ENCODE results near the gene NBEA. TPM values are rescaled to one million over a fixed set of nuclear protein-coding genes. Genes with fewer than 3 reads are reported as not detected.
"Not testable (repeated sequence)": the region's sequence is repeated elsewhere in the genome, so short reads cannot be mapped to it uniquely, and the experiment has no call there.

NBEA gene
- total RNA-seq, 1 experiment from 2014 or later: 0.51 TPM

- in situ Hi-C loops (cut with HindIII; ENCODE audit: low pct_unique_long_range_greater_than_20kb, low sequenced_read_pairs): no loop called here
- DNase-seq (ENCODE audit: low read depth): no peak
Measured at GRCh38 chr13:35603593-35604285, 661.7 kb downstream of the NBEA start.

GRCh38 chr13:35614666-35615065 lies 672.6 kb downstream of the NBEA start:
- no peak for DNase-seq (ENCODE audit: low read depth)
- in situ Hi-C loops (cut with HindIII; ENCODE audit: low pct_unique_long_range_greater_than_20kb, low sequenced_read_pairs): no loop called here

- no peak for DNase-seq (ENCODE audit: low read depth)
- in situ Hi-C loops (cut with HindIII; ENCODE audit: low pct_unique_long_range_greater_than_20kb, low sequenced_read_pairs): no loop called here
Measured at GRCh38 chr13:35617420-35617819, 675.4 kb downstream of the NBEA start.

GRCh38 chr13:35618565-35619083 lies 676.6 kb downstream of the NBEA start:
- in situ Hi-C loops (cut with HindIII; ENCODE audit: low pct_unique_long_range_greater_than_20kb, low sequenced_read_pairs): no loop called here
- no peak for DNase-seq (ENCODE audit: low read depth)

GRCh38 chr13:35621989-35622388 lies 679.9 kb downstream of the NBEA start:
- in situ Hi-C loops (cut with HindIII; ENCODE audit: low pct_unique_long_range_greater_than_20kb, low sequenced_read_pairs): no loop called here
- no peak for DNase-seq (ENCODE audit: low read depth)

- in situ Hi-C loops (cut with HindIII; ENCODE audit: low pct_unique_long_range_greater_than_20kb, low sequenced_read_pairs): no loop called here
- no peak for DNase-seq (ENCODE audit: low read depth)
Measured at GRCh38 chr13:35629026-35629425, 687.0 kb downstream of the NBEA start.

GRCh38 chr13:35630551-35631275 lies 688.6 kb downstream of the NBEA start:
- in situ Hi-C loops (cut with HindIII; ENCODE audit: low pct_unique_long_range_greater_than_20kb, low sequenced_read_pairs): no loop called here
- peak; percentile 22 for DNase-seq (ENCODE audit: low read depth)

GRCh38 chr13:35631666-35632065 lies 689.6 kb downstream of the NBEA start:
- no peak for DNase-seq (ENCODE audit: low read depth)
- in situ Hi-C loops (cut with HindIII; ENCODE audit: low pct_unique_long_range_greater_than_20kb, low sequenced_read_pairs): no loop called here

- in situ Hi-C loops (cut with HindIII; ENCODE audit: low pct_unique_long_range_greater_than_20kb, low sequenced_read_pairs): no loop called here
- no peak for DNase-seq (ENCODE audit: low read depth)
Measured at GRCh38 chr13:35643625-35644024, 701.6 kb downstream of the NBEA start.

- no peak for DNase-seq (ENCODE audit: low read depth)
- in situ Hi-C loops (cut with HindIII; ENCODE audit: low pct_unique_long_range_greater_than_20kb, low sequenced_read_pairs): no loop called here
Measured at GRCh38 chr13:35646056-35646774, 704.1 kb downstream of the NBEA start.

- DNase-seq (ENCODE audit: low read depth): no peak
- in situ Hi-C loops (cut with HindIII; ENCODE audit: low pct_unique_long_range_greater_than_20kb, low sequenced_read_pairs): no loop called here
Measured at GRCh38 chr13:35648201-35648600, 706.1 kb downstream of the NBEA start.

GRCh38 chr13:35649162-35649561 lies 707.1 kb downstream of the NBEA start:
- DNase-seq (ENCODE audit: low read depth): no peak
- in situ Hi-C loops (cut with HindIII; ENCODE audit: low pct_unique_long_range_greater_than_20kb, low sequenced_read_pairs): no loop called here

- in situ Hi-C loops (cut with HindIII; ENCODE audit: low pct_unique_long_range_greater_than_20kb, low sequenced_read_pairs): no loop called here
- no peak for DNase-seq (ENCODE audit: low read depth)
Measured at GRCh38 chr13:35659796-35660195, 717.7 kb downstream of the NBEA start.

- no peak for DNase-seq (ENCODE audit: low read depth)
- in situ Hi-C loops (cut with HindIII; ENCODE audit: low pct_unique_long_range_greater_than_20kb, low sequenced_read_pairs): no loop called here
Measured at GRCh38 chr13:35664747-35665146, 722.7 kb downstream of the NBEA start.

GRCh38 chr13:35669321-35669720 lies 727.3 kb downstream of the NBEA start:
- DNase-seq (ENCODE audit: low read depth): no peak
- in situ Hi-C loops (cut with HindIII; ENCODE audit: low pct_unique_long_range_greater_than_20kb, low sequenced_read_pairs): no loop called here

- in situ Hi-C loops (cut with HindIII; ENCODE audit: low pct_unique_long_range_greater_than_20kb, low sequenced_read_pairs): no loop called here
- DNase-seq (ENCODE audit: low read depth): no peak
Measured at GRCh38 chr13:35672611-35673010, 730.5 kb downstream of the NBEA start.

- in situ Hi-C loops (cut with HindIII; ENCODE audit: low pct_unique_long_range_greater_than_20kb, low sequenced_read_pairs): no loop called here
- DNase-seq (ENCODE audit: low read depth): no peak
Measured at GRCh38 chr13:35675651-35676050, 733.6 kb downstream of the NBEA start.

GRCh38 chr13:35677863-35678262 lies 735.8 kb downstream of the NBEA start:
- DNase-seq (ENCODE audit: low read depth); in situ Hi-C loops (cut with HindIII; ENCODE audit: low pct_unique_long_range_greater_than_20kb, low sequenced_read_pairs): not testable (repeated sequence)

GRCh38 chr13:35681685-35682084 lies 739.6 kb downstream of the NBEA start:
- in situ Hi-C loops (cut with HindIII; ENCODE audit: low pct_unique_long_range_greater_than_20kb, low sequenced_read_pairs): no loop called here
- DNase-seq (ENCODE audit: low read depth): no peak

All from Caki2 (cell line).